Lower leg skin (tissue), 4 donors: Measurements from ENCODE around the gene GJB2. TPM values are rescaled to one million over a fixed set of nuclear protein-coding genes. Genes with fewer than 3 reads are reported as not detected.

Experiments used
- DNase-seq, 2 donors: peaks; one replicate each; pipeline ENCODE4 v3.0.0-alpha.2; 2019; ENCODE audit warnings: low spot score in 2 of 2
- H3K4me3 ChIP-seq: fragments of 200-600 bp; sonication (generic); 2 replicates; pipeline ENCODE4 v1.5.1; 2017; ENCODE audit warnings: mild to moderate bottlenecking, low read depth; ENCODE audit not compliant: poor library complexity, severe bottlenecking
- POLR2A ChIP-seq, 2 donors: fragments of 450-650 bp; IDR thresholded peaks; one replicate each; pipeline ENCODE4 v1.6.1; 2016 to 2017; ENCODE audit warnings: antibody characterized with exemption in 2 of 2, mild to moderate bottlenecking in 1 of 2, moderate library complexity in 1 of 2
- WGBS, 2 donors: methylation state at CpG; one replicate each; pipeline ENCODE4 v1.1.5; 2018; 5-methylcytosine and 5-hydroxymethylcytosine counted together
- intact Hi-C: fragments of 100-400 bp; cut with DNase I; formaldehyde crosslinking; loops from one replicate; pipeline ENCODE4 v1.15.0; 2023; ENCODE audit warnings: low total_unique reads
- total RNA-seq, 4 donors: library from RNA; depleted of rRNA; stranded (reverse); fragments of >200 nt; gene quantifications; one replicate each; pipeline ENCODE4 v1.1.0, GENCODE V29; 2016
- TF ChIP-seq, protein P1 (sequence below), 3 donors: fragments of 450-650 bp; IDR thresholded peaks; one replicate each; pipeline ENCODE4 v1.5.1; 2016; ENCODE audit warnings: antibody characterized with exemption in 3 of 3, mild to moderate bottlenecking in 3 of 3, moderate library complexity in 2 of 3

The GJB2 gene
- total RNA-seq = 100 to 1,000 TPM in 1 of 4 donors, 10 to 100 TPM in 3; 46.7 to 160 (median 63.0) TPM

DNA sequence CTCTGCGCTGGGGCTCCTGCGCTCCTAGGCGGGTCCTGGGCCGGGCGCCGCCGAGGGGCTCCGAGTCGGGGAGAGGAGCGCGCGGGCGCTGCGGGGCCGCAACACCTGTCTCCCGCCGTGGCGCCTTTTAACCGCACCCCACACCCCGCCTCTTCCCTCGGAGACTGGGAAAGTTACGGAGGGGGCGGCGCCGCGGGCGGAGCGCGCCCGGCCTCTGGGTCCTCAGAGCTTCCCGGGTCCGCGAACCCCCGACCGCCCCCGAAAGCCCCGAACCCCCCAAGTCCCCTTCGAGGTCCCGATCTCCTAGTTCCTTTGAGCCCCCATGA lies at the start of gene GJB2:
TSS of gene GJB2 (minus strand) at position 103 of the 326 bp plus-strand sequence. CDS start 3,357 bp downstream, outside the sequence.
- peak in 1 of 2 donors; percentile 84 for DNase-seq
- H3K4me3 ChIP-seq = peak within 1 kb of the TSS; percentile 40
- TF ChIP-seq, protein P1, sequence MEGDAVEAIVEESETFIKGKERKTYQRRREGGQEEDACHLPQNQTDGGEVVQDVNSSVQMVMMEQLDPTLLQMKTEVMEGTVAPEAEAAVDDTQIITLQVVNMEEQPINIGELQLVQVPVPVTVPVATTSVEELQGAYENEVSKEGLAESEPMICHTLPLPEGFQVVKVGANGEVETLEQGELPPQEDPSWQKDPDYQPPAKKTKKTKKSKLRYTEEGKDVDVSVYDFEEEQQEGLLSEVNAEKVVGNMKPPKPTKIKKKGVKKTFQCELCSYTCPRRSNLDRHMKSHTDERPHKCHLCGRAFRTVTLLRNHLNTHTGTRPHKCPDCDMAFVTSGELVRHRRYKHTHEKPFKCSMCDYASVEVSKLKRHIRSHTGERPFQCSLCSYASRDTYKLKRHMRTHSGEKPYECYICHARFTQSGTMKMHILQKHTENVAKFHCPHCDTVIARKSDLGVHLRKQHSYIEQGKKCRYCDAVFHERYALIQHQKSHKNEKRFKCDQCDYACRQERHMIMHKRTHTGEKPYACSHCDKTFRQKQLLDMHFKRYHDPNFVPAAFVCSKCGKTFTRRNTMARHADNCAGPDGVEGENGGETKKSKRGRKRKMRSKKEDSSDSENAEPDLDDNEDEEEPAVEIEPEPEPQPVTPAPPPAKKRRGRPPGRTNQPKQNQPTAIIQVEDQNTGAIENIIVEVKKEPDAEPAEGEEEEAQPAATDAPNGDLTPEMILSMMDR (IDR thresholded peaks at IDR 0.05) = no peak
- no peak for TF ChIP-seq POLR2A (IDR thresholded peaks at IDR 0.05)
- intact Hi-C loops = loop anchor here (5.0 kb wide), 1 partner anchor 300 kb away; no protein-coding TSS in a partner anchor
- WGBS, 2 donors = 1% methylated on average over 14 of the region's 39 CpGs; no CpG with 5 or more reads in 1 of the 2 donors

DNA sequence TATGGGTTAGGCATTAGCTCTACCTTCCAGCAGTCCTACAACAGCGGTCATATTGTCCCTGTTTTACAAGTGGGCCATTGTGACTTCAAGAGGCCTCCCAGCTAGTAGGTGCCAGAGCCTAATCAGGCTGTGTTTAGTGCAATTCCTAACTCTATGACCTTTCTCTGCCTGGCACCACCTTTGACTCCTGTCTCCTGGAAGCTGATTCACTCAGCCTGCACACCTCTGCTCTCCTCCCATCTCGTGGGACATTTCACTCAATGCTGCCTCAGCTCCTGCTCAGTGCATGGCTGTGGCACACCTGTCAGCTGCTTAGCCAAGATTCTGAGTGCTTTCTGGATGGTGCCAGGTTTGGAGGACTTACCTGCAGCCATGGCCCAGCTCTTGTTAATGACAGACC lies 48.9 kb upstream of the GJB2 start:
- WGBS, 2 donors = 58 to 71% methylated on average over 2 of the region's 2 CpGs
- H3K4me3 ChIP-seq = no peak overlapping the region
- no peak for DNase-seq
- intact Hi-C loops = no loop called here
- TF ChIP-seq, protein P1 (IDR thresholded peaks at IDR 0.05) = no peak
- no peak for TF ChIP-seq POLR2A (IDR thresholded peaks at IDR 0.05)

DNA sequence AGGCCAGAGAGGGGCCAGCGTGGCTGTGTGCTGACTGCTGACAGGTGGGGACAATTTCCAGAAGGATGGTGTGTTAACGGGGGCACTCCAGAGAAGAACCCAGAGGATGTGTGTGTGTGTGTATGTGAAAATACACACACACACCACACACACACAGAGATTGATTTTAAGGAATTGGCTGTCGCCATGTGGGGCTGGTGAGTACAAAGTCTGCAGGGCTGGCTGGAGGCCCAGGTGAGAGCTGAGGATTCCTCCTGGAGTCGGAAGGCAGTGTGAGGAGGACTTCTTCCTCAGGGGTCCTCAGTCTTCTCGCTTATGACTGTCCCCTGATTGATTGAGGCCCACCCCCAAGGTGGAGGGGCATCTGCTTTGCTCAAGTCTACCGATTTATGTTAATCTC lies 47.0 kb upstream of the GJB2 start:
- 80 to 88% methylated on average over 6 of the region's 6 CpGs for WGBS, 2 donors
- TF ChIP-seq POLR2A (IDR thresholded peaks at IDR 0.05) = no peak
- TF ChIP-seq, protein P1 (IDR thresholded peaks at IDR 0.05) = no peak
- H3K4me3 ChIP-seq = no peak overlapping the region
- peak in 1 of 2 donors; percentile 72 for DNase-seq
- intact Hi-C loops = no loop called here

DNA sequence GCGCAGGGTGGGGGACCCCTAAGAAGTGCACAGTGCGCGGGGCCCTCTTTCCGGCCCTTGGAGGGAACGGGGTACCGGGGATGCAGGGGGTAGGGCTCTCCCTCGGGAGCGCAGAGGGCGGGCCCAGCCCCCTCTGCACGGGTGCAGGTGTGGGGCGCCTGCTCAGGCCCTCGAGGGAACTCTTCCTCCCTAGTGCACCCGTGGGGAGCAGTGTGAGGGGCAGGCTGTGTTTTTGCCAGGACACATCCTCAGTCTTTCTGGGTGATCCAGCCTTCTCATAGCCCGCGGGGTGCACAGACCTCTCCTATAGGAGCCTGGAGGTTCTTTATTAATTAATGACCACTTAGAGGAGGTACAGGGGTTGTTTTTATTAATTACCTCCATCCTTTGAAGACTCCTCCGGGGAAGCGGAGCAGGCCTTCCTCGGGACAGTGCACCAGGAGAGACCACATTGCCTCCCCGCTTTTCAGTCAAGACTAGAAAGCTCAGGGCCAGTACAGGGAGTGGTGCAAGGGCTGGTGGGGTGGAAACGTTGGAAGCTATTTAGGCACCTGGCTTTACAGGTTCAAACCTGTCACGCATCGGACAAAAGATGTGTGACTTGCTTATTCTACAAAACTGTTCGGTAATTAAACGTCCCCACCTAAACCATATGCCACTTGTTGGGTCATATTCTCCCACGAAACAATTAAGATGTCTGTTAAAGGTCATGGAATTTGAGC lies 40.0 kb upstream of the GJB2 start:
- no peak for TF ChIP-seq POLR2A (IDR thresholded peaks at IDR 0.05)
- TF ChIP-seq, protein P1 (IDR thresholded peaks at IDR 0.05) = no peak
- 40 to 45% methylated on average over 16 to 19 of the region's 25 CpGs for WGBS, 2 donors
- H3K4me3 ChIP-seq = no peak overlapping the region
- intact Hi-C loops = no loop called here
- DNase-seq = peak in 1 of 2 donors; percentile 63

DNA sequence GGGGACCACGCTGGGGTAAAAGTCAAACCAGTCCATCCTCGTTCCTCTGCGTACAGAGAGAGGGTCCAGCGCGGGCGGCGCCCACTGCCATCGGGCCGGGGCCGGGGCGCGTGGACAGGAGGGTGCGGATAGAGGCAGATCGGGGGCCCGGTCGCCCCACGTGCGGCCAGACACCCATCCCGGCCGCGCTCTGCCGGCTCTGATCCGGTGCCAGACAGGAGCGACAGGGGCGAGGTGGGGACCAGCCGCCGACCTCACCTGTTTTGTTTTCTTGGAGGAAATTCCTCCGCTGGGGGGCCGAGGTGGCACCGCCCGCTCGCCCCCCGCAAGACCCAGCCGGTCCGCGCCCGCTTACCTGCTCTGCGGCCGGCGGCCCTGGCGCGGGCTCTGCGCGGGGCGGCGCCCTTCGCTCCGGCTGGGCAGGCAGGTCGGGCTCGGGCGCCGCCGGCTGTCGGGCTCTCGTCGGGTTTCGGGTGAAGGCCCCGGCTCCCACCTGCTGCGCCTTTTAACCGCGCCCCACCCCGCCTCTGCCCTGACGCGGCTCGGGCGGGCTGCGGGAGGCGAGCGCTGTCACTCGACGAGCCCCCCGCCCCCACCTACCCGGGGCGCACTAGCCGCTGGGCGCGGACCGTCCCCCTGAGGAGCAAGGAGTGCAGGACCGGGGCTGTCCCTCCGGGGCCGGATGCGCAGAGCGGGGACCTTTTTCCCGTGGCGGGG lies 39.3 kb upstream of the GJB2 start, which contains the start of gene GJB6:
TSS of gene GJB6 (minus strand) at position 481 of the 717 bp plus-strand sequence. CDS start 8,839 bp downstream, outside the sequence.
- WGBS, 2 donors = 1 to 2% methylated on average over 14 to 24 of the region's 85 CpGs
- no peak for DNase-seq
- intact Hi-C loops = no loop called here
- H3K4me3 ChIP-seq = peak within 1 kb of the TSS; percentile 13
- TF ChIP-seq, protein P1 (IDR thresholded peaks at IDR 0.05) = no peak
